SK-N-SH (cell line): ENCODE results near the gene SPDYE8.
"Not testable (repeated sequence)": the region's sequence is repeated elsewhere in the genome, so short reads cannot be mapped to it uniquely, and the experiment has no call there.

Experiments used
- CHD2 ChIP-seq: fragments of 150-350 bp; IDR thresholded peaks from 2 replicates; pipeline ENCODE4 v1.6.1; 2018; ENCODE audit warnings: low read length; ENCODE audit not compliant: partially characterized antibody
- CTCF ChIP-seq: fragments of 200-600 bp; sonication (generic); IDR thresholded peaks from 2 replicates; pipeline ENCODE4 v1.6.1; 2017; ENCODE audit warnings: antibody characterized with exemption, mild to moderate bottlenecking, moderate library complexity
- EP300 ChIP-seq, 2 experiments: IDR thresholded peaks; 2 replicates each; pipeline versions ENCODE4 v1.4.0 to v1.6.1; 2012; ENCODE audit warnings: borderline replicate concordance in 1 of 2, low read depth in 1 of 2, low read length in 1 of 2
- EZH2phosphoT487 ChIP-seq: fragments of 200-600 bp; sonication (generic); IDR thresholded peaks from 2 replicates; pipeline ENCODE4 v1.6.1; 2017; ENCODE audit warnings: low read depth, mixed run types, mild to moderate bottlenecking, antibody characterized with exemption, moderate library complexity, borderline replicate concordance
- FOXM1 ChIP-seq: IDR thresholded peaks from 2 replicates; pipeline ENCODE4 v1.4.0; 2012; ENCODE audit warnings: low read depth, mild to moderate bottlenecking
- JUND ChIP-seq: IDR thresholded peaks from 2 replicates; pipeline ENCODE4 v1.4.0; 2012
- POLR2AphosphoS5 ChIP-seq: IDR thresholded peaks from 2 replicates; pipeline ENCODE4 v1.6.1; 2012; ENCODE audit warnings: low read depth, low read length
- RAD21 ChIP-seq: IDR thresholded peaks from 2 replicates; pipeline ENCODE4 v1.6.1; 2012; ENCODE audit warnings: mild to moderate bottlenecking, low read length
- RXRA ChIP-seq: IDR thresholded peaks from 2 replicates; pipeline ENCODE4 v1.4.0; 2012; ENCODE audit warnings: low read depth, mild to moderate bottlenecking, borderline replicate concordance
- SIN3A ChIP-seq: IDR thresholded peaks from 2 replicates; pipeline ENCODE4 v1.6.1; 2012; ENCODE audit warnings: low read depth, mild to moderate bottlenecking, low read length, moderate library complexity, borderline replicate concordance
- SMC3 ChIP-seq: IDR thresholded peaks from 2 replicates; pipeline ENCODE4 v1.6.1; 2012; ENCODE audit warnings: low read depth, low read length, improper control_type of control experiment
- TAF1 ChIP-seq: IDR thresholded peaks from 2 replicates; pipeline ENCODE4 v1.6.1; 2012; ENCODE audit warnings: low read depth, mild to moderate bottlenecking, low read length, moderate library complexity, borderline replicate concordance

GRCh38 chr7:73029666-73030065 lies at the start of gene SPDYE8:
- not testable (repeated sequence) for TF ChIP-seq POLR2AphosphoS5; CTCF; JUND; SIN3A; EZH2phosphoT487; FOXM1; SMC3; CHD2; EP300 (IDR thresholded peaks at IDR 0.05; ENCODE audit: borderline replicate concordance in 1 of 2, low read depth in 1 of 2, low read length in 1 of 2); RAD21; TAF1; RXRA
